Transverse colon (tissue), 4 donors: ENCODE data around the gene CORIN.

Source experiments
- EP300 ChIP-seq: sonication (generic); formaldehyde crosslinking; IDR thresholded peaks from one replicate; pipeline ENCODE4 v1.6.1; 2017; ENCODE audit warnings: antibody characterized with exemption, low read depth
- POLR2A ChIP-seq: fragments of 450-650 bp; IDR thresholded peaks from one replicate; pipeline ENCODE4 v1.6.1; 2016; ENCODE audit warnings: antibody characterized with exemption, mild to moderate bottlenecking, moderate library complexity
- POLR2AphosphoS5 ChIP-seq, 3 donors: sonication (generic); formaldehyde crosslinking; IDR thresholded peaks; one replicate each; pipeline ENCODE4 v1.6.1; 2016; ENCODE audit warnings: antibody characterized with exemption in 3 of 3
- TF ChIP-seq, protein P1 (sequence below), 5 experiments: fragments of 200-600 bp in 3 of 5; fragments of 450-650 bp in 2 of 5; sonication (generic) in 3 of 5; IDR thresholded peaks; 1 replicate in 2 of 5; 2 replicates in 3 of 5; pipeline ENCODE4 v1.5.1; 2016 to 2017; ENCODE audit warnings: antibody characterized with exemption in 5 of 5, inconsistent platforms in 3 of 5, mild to moderate bottlenecking in 2 of 5, moderate library complexity in 1 of 5

DNA sequence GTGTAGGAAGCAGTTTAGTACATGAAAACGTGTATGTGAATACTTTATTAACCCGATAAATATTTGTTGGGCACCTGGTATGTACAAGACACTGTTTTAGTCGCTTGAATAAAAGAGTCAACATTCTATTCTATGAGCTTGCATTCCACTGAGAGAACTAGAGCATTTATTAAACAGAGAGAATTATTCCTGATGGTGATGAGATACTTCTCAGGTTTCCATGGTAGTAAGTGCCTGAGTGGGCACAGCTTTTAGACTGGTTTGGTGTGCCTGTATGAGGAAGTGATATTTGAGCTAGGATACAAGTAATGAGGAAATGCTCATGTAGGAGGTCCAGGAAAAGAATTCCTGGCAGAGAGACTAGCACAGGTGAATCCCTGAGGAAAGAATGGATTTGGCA, 258.6 kb downstream of the CORIN start:
- TF ChIP-seq POLR2AphosphoS5 (IDR thresholded peaks at IDR 0.05) (no peak), POLR2A (no peak), EP300 (no peak)
- TF ChIP-seq, protein P1, sequence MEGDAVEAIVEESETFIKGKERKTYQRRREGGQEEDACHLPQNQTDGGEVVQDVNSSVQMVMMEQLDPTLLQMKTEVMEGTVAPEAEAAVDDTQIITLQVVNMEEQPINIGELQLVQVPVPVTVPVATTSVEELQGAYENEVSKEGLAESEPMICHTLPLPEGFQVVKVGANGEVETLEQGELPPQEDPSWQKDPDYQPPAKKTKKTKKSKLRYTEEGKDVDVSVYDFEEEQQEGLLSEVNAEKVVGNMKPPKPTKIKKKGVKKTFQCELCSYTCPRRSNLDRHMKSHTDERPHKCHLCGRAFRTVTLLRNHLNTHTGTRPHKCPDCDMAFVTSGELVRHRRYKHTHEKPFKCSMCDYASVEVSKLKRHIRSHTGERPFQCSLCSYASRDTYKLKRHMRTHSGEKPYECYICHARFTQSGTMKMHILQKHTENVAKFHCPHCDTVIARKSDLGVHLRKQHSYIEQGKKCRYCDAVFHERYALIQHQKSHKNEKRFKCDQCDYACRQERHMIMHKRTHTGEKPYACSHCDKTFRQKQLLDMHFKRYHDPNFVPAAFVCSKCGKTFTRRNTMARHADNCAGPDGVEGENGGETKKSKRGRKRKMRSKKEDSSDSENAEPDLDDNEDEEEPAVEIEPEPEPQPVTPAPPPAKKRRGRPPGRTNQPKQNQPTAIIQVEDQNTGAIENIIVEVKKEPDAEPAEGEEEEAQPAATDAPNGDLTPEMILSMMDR (IDR thresholded peaks at IDR 0.05) = no peak
